Measurements from ENCODE around the gene TTLL10. TPM values are rescaled to one million over a fixed set of nuclear protein-coding genes. Genes with fewer than 3 reads are reported as not detected.

The TTLL10 gene
- polyA plus RNA-seq, 1 of the 3 experiments (the other 2 are of a cell fraction): not detected

DNA sequence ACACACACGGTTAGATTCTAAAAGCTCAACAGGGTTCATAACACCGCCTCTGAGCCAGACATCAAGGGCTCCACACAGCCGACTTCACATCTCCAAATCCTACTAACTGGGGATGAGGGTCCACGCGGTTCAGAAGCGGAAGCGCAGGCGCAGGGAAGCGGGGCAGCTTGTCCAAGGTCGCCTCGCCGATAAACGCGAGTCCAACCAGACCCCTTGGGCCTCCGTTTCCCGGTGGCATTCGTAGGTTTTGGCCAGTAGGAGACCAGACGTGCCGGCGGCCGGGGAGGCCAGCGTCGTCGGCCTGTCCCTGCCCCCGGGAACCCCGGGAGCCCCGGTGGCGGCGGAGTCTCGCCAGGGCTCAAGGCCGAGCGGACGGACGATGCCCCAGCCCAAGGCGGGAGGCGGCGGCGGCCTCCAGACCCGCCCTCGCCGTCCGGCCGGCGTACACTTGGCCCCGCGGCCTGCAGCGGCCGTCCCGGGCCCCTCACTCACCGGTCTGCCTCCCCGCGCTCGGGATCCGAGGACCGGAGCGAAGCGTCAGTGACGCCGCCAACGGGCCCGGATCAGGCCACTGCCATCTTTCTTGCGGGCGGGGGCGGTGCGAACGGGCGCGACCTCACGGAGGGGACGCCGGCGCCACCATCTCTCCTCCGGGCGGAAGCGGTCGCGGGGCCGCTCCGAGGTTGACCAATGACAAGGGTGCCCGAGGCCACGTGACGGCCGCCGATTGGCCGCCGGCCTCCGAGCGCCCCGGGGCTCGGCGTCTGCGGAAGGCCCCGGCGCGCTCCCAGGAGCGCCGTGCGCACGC is 57.9 kb downstream of the TTLL10 start, which contains the start of gene SDF4:
Gene SDF4, minus strand, starts transcription at position 602 of the 808 bp plus-strand sequence. CDS start 3,229 bp downstream, outside the sequence.
- no peaks in the 10 kb centered on the region for H3K27me3 ChIP-seq (ENCODE audit: insufficient read depth)
- ChIA-PET CTCF (interaction anchor here (0.7 to 2.5 kb wide), 7 partner anchors 17 to 247 kb away, joined by 3 to 27 read pairs (median 3); partner anchors contain the start of gene C1orf159), POLR2A (interaction anchor here (0.8 to 1.0 kb wide), 3 partner anchors 42 to 109 kb away, joined by 3 read pairs; partner anchors contain the start of gene UBE2J2)
- H3K27ac ChIP-seq (ENCODE audit: low read depth in 2 of 2, low read length in 1 of 2): peak within 1 kb of the TSS; percentile 68 to 83; a peak in 3 of 4 replicates
- no peaks in the 10 kb centered on the region for H3K9me2 ChIP-seq
- H3K36me3 ChIP-seq (replicated peaks in 1 of 2; ENCODE audit: control insufficient read depth in 1 of 2, insufficient read depth in 2 of 2, low read length in 1 of 2): peaks cover 0 to 32% of the 10 kb centered on the region in 2 experiments
- peak within 1 kb of the TSS; percentile 42; the same call in 1 of the 2 replicates for H2AFZ ChIP-seq (ENCODE audit: low read depth)
- peak; percentile 100 for DNase-seq
- H4K20me1 ChIP-seq (ENCODE audit: insufficient read depth): peaks cover 13% of the 10 kb centered on the region; the same call in 1 of the 2 replicates
- peak within 1 kb of the TSS; percentile 95 for H3K4me2 ChIP-seq
- H3K79me2 ChIP-seq (ENCODE audit: insufficient read depth): peaks cover 61% of the 10 kb centered on the region
- H3K4me3 ChIP-seq (ENCODE audit: low read depth in 2 of 2, low read length in 1 of 2): peak within 1 kb of the TSS; percentile 77 to 96
- H3K4me1 ChIP-seq (ENCODE audit: control insufficient read depth in 1 of 2, insufficient read depth in 2 of 2, low read depth in 1 of 2, low read length in 1 of 2): peaks cover 0 to 16% of the 10 kb centered on the region in 2 experiments; a peak in 1 of 4 replicates
- peak within 1 kb of the TSS; percentile 87 for H3K9ac ChIP-seq
- 0% methylated on average over 13 of the region's 99 CpGs for WGBS (ENCODE audit: low lambda C conversion rate)
- H3K9me3 ChIP-seq: no peaks in the 10 kb centered on the region
- peaks cover 7% of the 10 kb centered on the region for H3F3A ChIP-seq (replicated peaks; ENCODE audit: insufficient read depth)
- TF ChIP-seq, protein P1, sequence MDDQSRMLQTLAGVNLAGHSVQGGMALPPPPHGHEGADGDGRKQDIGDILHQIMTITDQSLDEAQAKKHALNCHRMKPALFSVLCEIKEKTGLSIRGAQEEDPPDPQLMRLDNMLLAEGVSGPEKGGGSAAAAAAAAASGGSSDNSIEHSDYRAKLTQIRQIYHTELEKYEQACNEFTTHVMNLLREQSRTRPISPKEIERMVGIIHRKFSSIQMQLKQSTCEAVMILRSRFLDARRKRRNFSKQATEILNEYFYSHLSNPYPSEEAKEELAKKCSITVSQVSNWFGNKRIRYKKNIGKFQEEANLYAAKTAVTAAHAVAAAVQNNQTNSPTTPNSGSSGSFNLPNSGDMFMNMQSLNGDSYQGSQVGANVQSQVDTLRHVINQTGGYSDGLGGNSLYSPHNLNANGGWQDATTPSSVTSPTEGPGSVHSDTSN (IDR thresholded peaks at IDR 0.05): no peak
- TF ChIP-seq MXI1 (IDR thresholded peaks at IDR 0.05; ENCODE audit: low read depth, low read length) (peak; percentile 24; the same call in 1 of the 2 replicates), RAD21 (IDR thresholded peaks at IDR 0.05; ENCODE audit: low read length) (no peak), YY1 (IDR thresholded peaks at IDR 0.05; ENCODE audit: low read depth) (peak; percentile 99), FOXJ3 (CRISPR knock-in tag; IDR thresholded peaks at IDR 0.05) (no peak), JUND (IDR thresholded peaks at IDR 0.05) (no peak), SMC3 (IDR thresholded peaks at IDR 0.05; ENCODE audit: low read depth, low read length) (no peak), MEF2A (IDR thresholded peaks at IDR 0.05; ENCODE audit: borderline replicate concordance, low read depth) (no peak), TAF1 (IDR thresholded peaks at IDR 0.05; ENCODE audit: borderline replicate concordance, low read depth, low read length) (peak; percentile 87), SIN3A (IDR thresholded peaks at IDR 0.05; ENCODE audit: borderline replicate concordance, low read depth, low read length) (no peak; the same call in 1 of the 2 replicates), RXRA (IDR thresholded peaks at IDR 0.05; ENCODE audit: borderline replicate concordance, low read depth) (no peak), FOSL2 (IDR thresholded peaks at IDR 0.05; ENCODE audit: borderline replicate concordance, low read depth) (no peak), USF1 (IDR thresholded peaks at IDR 0.05; ENCODE audit: borderline replicate concordance, low read depth) (peak; percentile 96), NFIC (IDR thresholded peaks at IDR 0.05; ENCODE audit: borderline replicate concordance) (no peak), GABPA (IDR thresholded peaks at IDR 0.05; ENCODE audit: low read depth) (peak; percentile 69), ELF1 (IDR thresholded peaks at IDR 0.05) (peak; percentile 98), ZBTB33 (IDR thresholded peaks at IDR 0.05; ENCODE audit: borderline replicate concordance, low read depth) (no peak), CTCF (IDR thresholded peaks at IDR 0.05) (no peak), RCOR1 (IDR thresholded peaks at IDR 0.05; ENCODE audit: low read length) (0 out of 2 replicates have a peak, but pooled peaks have one; percentile 17), TCF12 (IDR thresholded peaks at IDR 0.05) (no peak), EP300 (IDR thresholded peaks at IDR 0.05; ENCODE audit: borderline replicate concordance in 1 of 2, low read depth in 1 of 2, low read length in 1 of 2) (no peak), CHD2 (IDR thresholded peaks at IDR 0.05; ENCODE audit: low read length, partially characterized antibody) (peak; percentile 58), EZH2phosphoT487 (IDR thresholded peaks at IDR 0.05; ENCODE audit: borderline replicate concordance, low read depth) (no peak), FOXM1 (IDR thresholded peaks at IDR 0.05; ENCODE audit: low read depth) (no peak)
- TF ChIP-seq, protein P2, sequence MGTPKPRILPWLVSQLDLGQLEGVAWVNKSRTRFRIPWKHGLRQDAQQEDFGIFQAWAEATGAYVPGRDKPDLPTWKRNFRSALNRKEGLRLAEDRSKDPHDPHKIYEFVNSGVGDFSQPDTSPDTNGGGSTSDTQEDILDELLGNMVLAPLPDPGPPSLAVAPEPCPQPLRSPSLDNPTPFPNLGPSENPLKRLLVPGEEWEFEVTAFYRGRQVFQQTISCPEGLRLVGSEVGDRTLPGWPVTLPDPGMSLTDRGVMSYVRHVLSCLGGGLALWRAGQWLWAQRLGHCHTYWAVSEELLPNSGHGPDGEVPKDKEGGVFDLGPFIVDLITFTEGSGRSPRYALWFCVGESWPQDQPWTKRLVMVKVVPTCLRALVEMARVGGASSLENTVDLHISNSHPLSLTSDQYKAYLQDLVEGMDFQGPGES (IDR thresholded peaks at IDR 0.05; ENCODE audit: low read depth, low read length): peak; percentile 40; the same call in 1 of the 2 replicates

Measured in SK-N-SH (cell line).